ENCODE data around the gene COL8A1.

Gene COL8A1

DNA sequence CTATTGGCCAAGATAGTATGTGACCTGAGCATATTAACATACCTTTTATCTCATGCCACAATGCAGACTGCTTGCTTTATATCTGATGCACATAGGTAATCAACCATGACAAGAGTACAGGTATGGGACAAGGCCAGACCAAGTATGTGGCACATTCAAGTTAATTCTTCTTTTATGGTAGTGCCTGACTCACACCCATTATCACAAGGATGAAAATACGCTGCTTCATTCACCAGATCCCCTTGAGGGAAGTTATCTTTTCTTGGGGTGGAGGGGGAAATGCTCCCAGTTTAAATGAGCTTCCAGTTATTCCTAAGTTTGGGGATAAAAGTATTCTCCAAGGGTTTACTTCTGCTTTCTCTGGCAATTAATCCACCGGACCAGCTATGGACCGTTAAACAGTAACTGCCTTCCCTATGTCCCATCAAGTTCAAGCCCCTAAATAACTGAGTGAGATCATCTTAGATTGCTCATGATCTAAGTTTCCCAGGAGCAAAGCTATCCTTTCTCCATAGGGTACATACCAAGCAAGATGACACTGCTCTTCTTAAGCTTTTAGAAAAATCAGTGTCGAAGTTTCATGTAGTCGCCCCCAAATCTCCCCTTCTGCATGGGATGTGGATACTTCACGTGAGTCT lies 1.9 kb downstream of the COL8A1 start:
- no peak for DNase-seq

DNA sequence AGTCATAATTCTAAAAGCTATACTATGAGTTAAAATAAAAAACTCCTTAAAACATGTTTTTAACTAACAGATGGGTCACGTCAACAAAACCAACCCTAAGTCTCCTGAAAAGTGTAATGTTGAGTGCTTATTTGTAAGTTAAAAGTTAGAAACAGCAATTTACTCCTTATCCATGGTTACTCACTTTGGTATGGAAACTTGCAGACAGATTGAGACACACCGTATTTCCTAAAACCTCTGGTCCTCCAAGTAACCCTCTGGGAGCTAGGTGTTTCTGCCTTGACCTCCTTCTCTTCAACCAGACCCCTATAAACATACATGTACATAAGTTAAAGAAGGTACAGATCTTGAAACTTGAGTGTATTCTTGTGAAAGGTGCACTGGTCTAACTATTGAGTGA lies 3.1 kb downstream of the COL8A1 start:
- no peak for DNase-seq

GRCh38 chr3:99641982-99642381 lies 3.6 kb downstream of the COL8A1 start:
- no peak for DNase-seq

DNA sequence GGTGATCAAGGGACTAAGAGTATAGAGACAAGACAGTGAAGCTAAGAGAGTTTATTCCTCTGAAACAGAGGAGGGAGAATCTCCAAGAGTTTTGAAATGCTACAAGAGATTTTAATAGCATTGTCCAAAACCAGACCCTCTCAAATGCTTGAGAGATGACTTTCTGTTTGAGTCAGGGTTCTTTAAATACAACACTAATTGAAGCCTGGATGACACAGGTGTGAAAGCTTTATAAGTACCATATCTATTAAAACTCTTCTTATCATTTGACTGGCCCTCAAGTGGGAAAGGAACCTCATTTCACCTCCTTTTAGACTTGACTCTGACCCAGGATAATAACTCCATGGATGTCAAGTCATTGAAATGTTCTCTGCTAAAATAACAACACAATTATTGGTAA lies 5.6 kb downstream of the COL8A1 start:
- DNase-seq: no peak

DNA sequence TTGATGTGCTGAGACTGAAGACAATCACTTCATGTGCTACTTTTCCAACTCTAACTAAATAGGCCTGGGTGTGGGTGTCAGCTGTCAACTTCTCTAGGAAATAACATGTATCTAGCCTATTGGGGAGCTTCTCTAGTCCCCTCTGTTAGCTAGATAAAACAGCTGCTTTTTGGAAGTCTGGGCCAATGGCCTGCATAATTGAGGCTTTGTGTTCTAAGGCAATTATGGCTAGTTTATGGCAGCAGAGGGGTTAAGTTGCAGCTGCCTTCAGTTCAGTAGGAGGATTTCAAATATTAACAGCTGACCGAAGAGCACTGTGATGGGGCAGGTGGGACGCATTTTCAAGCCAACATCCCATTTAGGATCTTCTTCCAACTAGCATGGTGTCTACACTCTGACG lies 6.4 kb downstream of the COL8A1 start:
- no peak for DNase-seq

DNA sequence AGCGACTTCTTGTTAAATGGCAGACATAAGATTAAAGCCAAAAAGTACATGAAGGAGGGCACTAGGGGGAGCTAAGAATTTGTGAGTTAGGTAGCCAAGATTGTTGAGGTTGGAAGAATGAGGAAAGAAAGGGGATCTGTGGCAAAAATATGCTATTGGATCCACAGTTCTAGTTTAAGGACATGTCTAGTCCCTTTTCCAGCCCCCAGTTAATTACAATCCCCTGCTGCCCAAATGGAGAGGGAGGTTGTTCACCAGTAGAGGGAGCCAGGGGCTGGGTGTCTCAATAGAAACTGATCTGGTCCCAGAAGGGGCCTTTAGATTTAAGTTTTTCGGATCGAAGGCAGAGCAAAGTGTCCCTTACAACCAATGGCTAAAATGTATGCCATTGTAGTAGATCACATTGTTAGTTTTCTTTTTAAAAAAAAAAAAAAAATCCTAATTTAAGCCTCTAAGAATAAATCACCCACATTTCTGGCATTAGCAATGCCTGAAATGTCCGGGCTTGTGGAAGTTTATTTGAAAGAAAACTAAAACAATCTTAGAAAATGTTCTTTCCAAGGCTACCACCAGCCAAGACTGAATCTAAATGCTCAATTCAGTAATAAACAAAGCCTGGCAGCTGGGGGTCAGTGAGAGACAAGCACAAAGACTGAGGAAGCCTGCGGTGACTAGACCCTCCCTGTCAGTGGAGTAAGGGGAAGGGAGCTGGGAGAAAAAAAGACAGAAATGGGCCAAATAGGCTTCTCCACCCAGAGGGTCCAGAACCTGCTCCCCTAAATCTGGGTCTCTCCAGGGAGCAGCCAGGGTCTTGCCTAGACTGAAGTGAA lies 7.1 kb downstream of the COL8A1 start:
- no peak for DNase-seq

DNA sequence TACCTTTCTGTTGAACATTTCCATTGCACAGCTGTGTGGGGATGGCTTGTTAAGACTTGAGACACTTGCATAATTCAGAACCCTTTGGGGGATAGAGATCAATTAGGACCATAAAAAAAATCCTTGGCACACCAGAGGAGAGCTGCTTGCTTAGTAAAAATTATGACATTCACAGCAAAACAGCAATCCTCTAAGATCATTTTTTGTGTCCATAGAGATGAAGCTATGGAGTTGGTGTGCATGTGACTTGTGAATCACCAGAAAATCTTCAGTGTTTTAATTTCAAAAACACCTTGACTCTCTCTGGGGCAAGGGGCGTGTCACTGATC lies 7.7 kb downstream of the COL8A1 start:
- no peak for DNase-seq

- DNase-seq: no peak
Measured at GRCh38 chr3:99647081-99647480, 8.7 kb downstream of the COL8A1 start.

- DNase-seq: no peak
Measured at GRCh38 chr3:99648101-99648500, 9.7 kb downstream of the COL8A1 start.

DNA sequence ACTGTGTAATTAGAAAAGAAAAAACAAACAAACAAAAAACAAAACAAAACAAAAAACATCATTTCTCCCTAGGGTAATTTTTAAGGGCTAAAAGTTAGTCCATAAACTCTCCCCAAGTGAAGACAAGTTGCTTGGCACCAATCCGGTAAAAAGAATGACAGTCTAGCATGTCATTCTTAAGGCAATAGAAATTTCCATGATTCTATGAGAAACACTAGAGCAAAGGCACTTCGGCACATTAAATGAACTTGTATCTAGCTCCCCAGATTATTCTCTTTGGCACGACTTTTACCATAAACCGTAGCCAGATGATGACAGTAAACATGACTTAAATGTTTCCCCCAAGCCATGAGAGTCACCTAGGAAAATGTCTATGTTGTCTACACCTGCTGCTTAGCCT lies 10.1 kb downstream of the COL8A1 start:
- no peak for DNase-seq

DNA sequence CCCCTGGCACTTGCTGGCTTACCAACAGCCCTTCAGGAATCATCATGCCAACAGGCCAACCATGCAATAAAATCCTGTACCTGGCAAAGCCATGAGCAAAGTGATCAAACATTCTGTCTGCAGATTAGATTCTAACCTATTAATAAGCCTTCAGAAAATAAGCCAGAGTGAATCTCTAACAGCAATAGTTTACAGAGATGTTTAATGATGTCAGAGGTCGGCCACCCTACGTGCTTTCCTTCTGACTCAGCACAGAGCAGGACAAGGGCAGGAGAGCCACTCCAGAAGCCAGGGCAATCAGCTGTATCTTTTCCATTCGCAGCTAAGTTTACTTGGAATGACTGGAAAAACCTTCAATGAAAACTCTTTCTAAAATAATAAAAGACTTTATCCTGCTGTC lies 13.1 kb downstream of the COL8A1 start:
- DNase-seq: no peak

DNA sequence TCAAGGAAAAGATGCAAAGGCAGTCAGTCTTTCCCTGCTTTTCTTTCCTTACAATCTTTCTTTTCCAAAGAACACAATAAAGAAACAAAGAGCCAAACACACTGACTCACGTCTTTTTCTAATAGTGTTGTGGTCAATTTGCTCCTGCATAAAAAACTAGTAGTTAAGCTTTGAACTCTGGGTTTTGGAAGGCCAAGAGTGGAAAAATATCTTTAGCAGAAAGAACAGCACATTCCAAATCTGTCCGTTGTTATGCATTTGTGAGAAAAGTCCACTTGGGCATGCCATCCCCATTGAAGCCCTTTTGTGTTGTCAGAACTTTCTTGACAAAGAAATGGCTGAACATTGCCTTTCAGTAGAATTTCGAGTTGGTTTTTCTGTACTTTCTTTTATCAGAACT lies 18.2 kb downstream of the COL8A1 start:
- no peak for DNase-seq

GRCh38 chr3:99658274-99658673 lies 19.9 kb downstream of the COL8A1 start:
- no peak for DNase-seq

GRCh38 chr3:99659032-99659431 lies 20.6 kb downstream of the COL8A1 start:
- no peak for DNase-seq

DNA sequence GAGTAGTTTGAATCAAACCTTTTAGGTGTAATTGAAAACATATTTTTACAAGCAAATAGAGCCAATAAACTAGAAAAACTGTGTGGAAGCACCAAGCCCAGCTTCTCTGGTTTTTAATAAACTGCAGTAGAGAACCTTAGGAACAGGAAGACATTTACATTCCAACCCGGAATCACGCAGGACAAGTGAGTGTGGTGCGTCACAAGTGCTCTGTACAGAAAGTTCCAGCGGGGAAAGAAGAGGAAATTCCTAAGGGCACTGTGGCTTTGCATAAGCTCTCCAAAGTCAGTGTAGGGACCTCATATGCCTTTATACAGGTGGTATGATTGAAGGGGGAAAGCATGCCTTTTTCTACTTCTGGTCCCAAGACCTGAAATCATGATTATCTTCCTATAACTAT lies 21.6 kb downstream of the COL8A1 start:
- no peak for DNase-seq

GRCh38 chr3:99662838-99663570 lies 24.6 kb downstream of the COL8A1 start:
- no peak for DNase-seq

DNA sequence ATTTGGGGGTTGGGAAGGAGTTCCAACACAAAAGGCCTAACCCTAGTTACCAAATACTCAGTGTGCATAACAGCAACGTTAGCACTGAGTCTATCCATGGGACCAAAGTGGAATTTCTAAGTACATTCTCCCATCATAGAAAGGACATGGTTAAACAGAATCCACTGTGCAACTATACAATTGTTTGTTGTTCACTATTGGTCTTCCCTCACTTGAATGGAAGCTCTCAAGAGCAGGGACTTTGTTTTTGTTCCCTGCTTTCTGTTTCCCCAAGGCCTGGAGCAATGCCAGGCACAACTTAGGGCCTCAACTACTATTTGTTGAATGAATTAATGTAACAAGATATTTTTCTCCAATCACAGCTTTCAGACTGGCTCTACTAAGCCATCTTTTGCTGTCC lies 25.6 kb downstream of the COL8A1 start:
- no peak for DNase-seq

DNA sequence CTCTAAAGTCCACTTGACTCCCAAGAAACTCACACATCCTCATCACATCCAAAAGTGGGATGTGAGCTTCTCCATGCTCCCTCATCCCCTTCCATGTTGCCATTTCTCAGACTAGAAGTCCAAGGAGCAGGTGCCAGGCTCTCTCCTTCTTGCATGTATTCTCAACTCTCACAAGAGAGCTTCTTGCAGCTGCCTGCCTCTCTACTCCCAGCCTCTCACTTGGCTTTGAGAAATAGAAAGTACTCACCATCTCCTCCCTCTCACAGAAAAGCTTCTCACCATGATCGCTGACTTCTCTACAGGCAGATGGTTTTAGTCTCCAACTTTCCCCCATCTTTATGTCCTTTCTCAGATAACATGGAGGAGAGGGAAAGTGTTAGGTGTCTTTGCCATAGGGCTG lies 26.6 kb downstream of the COL8A1 start:
- no peak for DNase-seq

DNA sequence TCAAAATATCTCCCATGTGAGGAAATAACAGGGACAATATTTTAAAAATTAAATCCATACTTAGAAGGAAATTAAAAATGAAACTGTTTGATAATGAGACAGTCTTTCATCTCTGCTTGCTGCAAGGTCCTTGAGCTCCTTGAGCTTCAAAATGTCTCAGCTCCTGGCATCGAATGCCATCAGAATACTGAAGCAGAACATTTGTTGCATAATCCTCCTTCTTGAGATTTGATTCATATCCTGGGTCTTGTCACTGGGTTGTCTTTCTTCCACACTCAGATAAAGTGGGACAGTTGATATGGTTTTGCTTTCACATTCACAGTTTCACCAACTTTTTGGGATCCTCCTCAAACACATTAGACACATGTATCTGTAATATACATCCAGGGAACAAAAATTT lies 27.8 kb downstream of the COL8A1 start:
- DNase-seq: no peak

GRCh38 chr3:99668044-99668443 lies 29.6 kb downstream of the COL8A1 start:
- no peak for DNase-seq

DNA sequence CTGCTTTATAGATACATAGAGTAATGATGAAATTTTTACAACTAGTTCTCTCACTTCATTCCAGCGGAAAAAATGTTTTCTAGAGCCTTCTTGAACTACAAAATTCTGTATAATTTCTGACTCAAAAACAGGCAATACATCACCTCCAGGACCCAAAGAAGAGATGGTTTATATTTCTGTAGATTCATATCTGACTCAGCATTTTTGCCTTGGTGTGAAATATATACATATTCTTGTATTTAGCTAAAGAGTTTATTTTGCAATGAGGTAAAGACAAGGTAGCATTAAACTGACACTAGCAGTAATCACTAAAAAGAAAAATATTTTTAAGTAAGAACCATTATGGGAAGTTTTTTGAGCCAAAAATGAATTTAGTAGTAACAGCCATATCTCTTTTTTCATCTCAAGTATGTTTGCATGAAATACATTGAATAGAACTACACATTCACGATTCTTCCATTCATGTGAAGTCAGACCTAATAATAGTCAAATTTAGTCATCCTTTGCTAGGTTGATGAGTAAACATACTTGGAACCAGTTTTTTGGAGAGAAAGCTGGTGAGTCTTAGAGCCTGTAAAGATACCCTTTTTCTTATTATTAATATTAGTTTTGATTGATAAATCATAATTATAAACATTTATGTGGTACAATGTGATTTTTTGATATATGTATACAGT lies 31.6 kb downstream of the COL8A1 start:
- no peak for DNase-seq

DNA sequence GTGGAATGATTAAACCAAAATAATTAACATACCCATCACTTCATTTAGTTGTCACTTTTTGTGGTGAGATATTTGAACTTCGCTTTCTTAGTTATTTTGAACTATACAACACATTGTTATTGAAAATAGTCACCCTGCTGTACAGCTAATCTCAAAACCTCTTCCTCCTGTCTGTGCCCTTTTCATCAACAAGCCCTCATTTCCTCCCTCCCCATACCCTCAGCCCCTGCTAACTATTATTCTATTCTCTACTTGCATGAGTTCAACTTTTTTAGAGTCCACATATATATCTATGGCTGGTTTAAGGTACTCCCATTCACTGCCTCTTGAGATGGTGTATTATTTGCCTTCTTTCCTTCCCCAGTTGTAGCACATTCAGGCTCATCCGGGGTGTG lies 32.2 kb downstream of the COL8A1 start:
- no peak for DNase-seq

- DNase-seq: no peak
Measured at GRCh38 chr3:99674086-99674789, 35.8 kb downstream of the COL8A1 start.
